H9 (cell line): ENCODE results near the gene GNA12. TPM values are rescaled to one million over a fixed set of nuclear protein-coding genes. Genes with fewer than 3 reads are reported as not detected.

Experiments used
- DNase-seq: peaks from one replicate; pipeline ENCODE4 v3.0.0-alpha.2; 2017
- H2AFZ ChIP-seq: one replicate; pipeline ENCODE4 v1.6.1; 2013; ENCODE audit warnings: mild to moderate bottlenecking, low read length, control low read depth, moderate library complexity
- H2AK5ac ChIP-seq: 2 replicates; pipeline ENCODE4 v1.6.1; 2013; ENCODE audit warnings: low read length, control low read depth, mixed read lengths; ENCODE audit not compliant: insufficient read length
- H2BK120ac ChIP-seq: one replicate; pipeline ENCODE4 v1.6.1; 2013; ENCODE audit warnings: low read depth, mild to moderate bottlenecking, low read length, control low read depth, inconsistent platforms; ENCODE audit not compliant: poor library complexity, severe bottlenecking
- H2BK12ac ChIP-seq: 2 replicates; pipeline ENCODE4 v1.6.1; 2013; ENCODE audit warnings: low read length, control low read depth, mixed read lengths, low read depth; ENCODE audit not compliant: insufficient read length
- H2BK15ac ChIP-seq: 2 replicates; pipeline ENCODE4 v1.6.1; 2013; ENCODE audit warnings: low read depth, low read length, control low read depth
- H2BK20ac ChIP-seq: one replicate; pipeline ENCODE4 v1.6.1; 2013; ENCODE audit warnings: low read depth, mild to moderate bottlenecking, low read length, control low read depth, inconsistent platforms; ENCODE audit not compliant: poor library complexity, severe bottlenecking
- H2BK5ac ChIP-seq: 2 replicates; pipeline ENCODE4 v1.6.1; 2013; ENCODE audit warnings: low read length, control low read depth, mixed read lengths; ENCODE audit not compliant: insufficient read length
- H3K14ac ChIP-seq: 2 replicates; pipeline ENCODE4 v1.6.1; 2013; ENCODE audit warnings: low read length, control low read depth; ENCODE audit not compliant: insufficient read depth
- H3K18ac ChIP-seq: 2 replicates; pipeline ENCODE4 v1.6.1; 2013; ENCODE audit warnings: low read depth, mild to moderate bottlenecking, mixed read lengths, low read length, control low read depth; ENCODE audit not compliant: insufficient read length
- H3K23ac ChIP-seq: 2 replicates; pipeline ENCODE4 v1.6.1; 2013; ENCODE audit warnings: low read length, control low read depth, mixed read lengths, low read depth; ENCODE audit not compliant: insufficient read length
- H3K23me2 ChIP-seq: 2 replicates; pipeline ENCODE4 v1.6.1; 2013; ENCODE audit warnings: low read depth, mild to moderate bottlenecking, mixed read lengths, low read length, control low read depth; ENCODE audit not compliant: insufficient read length, poor library complexity, severe bottlenecking
- H3K27ac ChIP-seq: 2 replicates; pipeline ENCODE4 v1.5.1; 2013; ENCODE audit warnings: low read length, control low read depth, mixed read lengths, low read depth; ENCODE audit not compliant: insufficient read length
- H3K27me3 ChIP-seq: 2 replicates; pipeline ENCODE4 v1.6.1; 2013; ENCODE audit warnings: low read length, control low read depth, inconsistent platforms; ENCODE audit not compliant: insufficient read depth
- H3K4ac ChIP-seq: 2 replicates; pipeline ENCODE4 v1.6.1; 2013; ENCODE audit warnings: low read depth, mild to moderate bottlenecking, control low read depth, inconsistent platforms, low read length, moderate library complexity
- H3K4me1 ChIP-seq: 2 replicates; pipeline ENCODE4 v1.6.1; 2013; ENCODE audit warnings: low read length, control low read depth, inconsistent platforms; ENCODE audit not compliant: insufficient read depth
- H3K4me2 ChIP-seq: 2 replicates; pipeline ENCODE4 v1.6.1; 2013; ENCODE audit warnings: low read length, control low read depth, mixed read lengths; ENCODE audit not compliant: insufficient read length, insufficient read depth
- H3K56ac ChIP-seq: 2 replicates; pipeline ENCODE4 v1.6.1; 2013; ENCODE audit warnings: low read depth, mild to moderate bottlenecking, mixed read lengths, low read length, control low read depth; ENCODE audit not compliant: insufficient read length
- H3K79me1 ChIP-seq: 2 replicates; pipeline ENCODE4 v1.6.1; 2013; ENCODE audit warnings: low read depth, mild to moderate bottlenecking, moderate library complexity, low read length, control low read depth, inconsistent platforms; ENCODE audit not compliant: insufficient read depth, poor library complexity, severe bottlenecking
- H3K79me2 ChIP-seq: 2 replicates; pipeline ENCODE4 v1.6.1; 2013; ENCODE audit warnings: low read length, control low read depth, inconsistent platforms; ENCODE audit not compliant: insufficient read depth
- H3K9ac ChIP-seq: 2 replicates; pipeline ENCODE4 v1.6.1; 2013; ENCODE audit warnings: low read length, control low read depth, mixed read lengths; ENCODE audit not compliant: insufficient read length; ENCODE audit errors: extremely low read depth
- H3K9me3 ChIP-seq: one replicate; pipeline ENCODE4 v1.6.1; 2013; ENCODE audit warnings: low read depth, low read length, inconsistent platforms; ENCODE audit not compliant: control insufficient read depth
- H3T11ph ChIP-seq: one replicate; pipeline ENCODE4 v1.6.1; 2013; ENCODE audit warnings: mild to moderate bottlenecking, low read length, control low read depth, inconsistent platforms
- H4K20me1 ChIP-seq: one replicate; pipeline ENCODE4 v1.6.1; 2013; ENCODE audit not compliant: control insufficient read depth, insufficient read length, insufficient read depth
- H4K5ac ChIP-seq: 2 replicates; pipeline ENCODE4 v1.6.1; 2013; ENCODE audit warnings: low read depth, mild to moderate bottlenecking, mixed read lengths, low read length, control low read depth; ENCODE audit not compliant: insufficient read length
- H4K8ac ChIP-seq: replicated peaks from 2 replicates; pipeline ENCODE4 v1.6.1; 2013; ENCODE audit warnings: low read length, control low read depth, mixed read lengths, low read depth; ENCODE audit not compliant: insufficient read length
- H4K91ac ChIP-seq: 2 replicates; pipeline ENCODE4 v1.6.1; 2013; ENCODE audit warnings: low read depth, mild to moderate bottlenecking, moderate library complexity, mixed read lengths, low read length, control low read depth; ENCODE audit not compliant: insufficient read length
- H3K27ac Mint-ChIP-seq, 3 experiments: 2 replicates in 2 of 3; 3 replicates in 1 of 3; pipeline ENCODE4 v1.8.0; 2020 to 2021; ENCODE audit warnings: mixed read lengths in 3 of 3, mild to moderate bottlenecking in 1 of 3, moderate library complexity in 1 of 3
- H3K27me3 Mint-ChIP-seq: 2 replicates; pipeline ENCODE4 v1.8.0; 2021; ENCODE audit warnings: low read depth, mild to moderate bottlenecking, moderate library complexity, mixed read lengths
- H3K36me3 Mint-ChIP-seq, 3 experiments: 2 replicates in 2 of 3; 3 replicates in 1 of 3; pipeline ENCODE4 v1.8.0; 2020 to 2021; ENCODE audit warnings: low read depth in 3 of 3, mixed read lengths in 3 of 3; ENCODE audit not compliant: insufficient read depth in 1 of 3
- H3K4me1 Mint-ChIP-seq, 2 experiments: 2 replicates each; pipeline ENCODE4 v1.8.0; 2020; ENCODE audit warnings: mixed read lengths in 2 of 2
- H3K4me3 Mint-ChIP-seq, 2 experiments: 2 replicates in 1 of 2; 3 replicates in 1 of 2; pipeline ENCODE4 v1.8.0; 2020 to 2021; ENCODE audit warnings: mild to moderate bottlenecking in 2 of 2, mixed read lengths in 2 of 2, moderate library complexity in 1 of 2
- H3K9me3 Mint-ChIP-seq, 2 experiments: 2 replicates in 1 of 2; 3 replicates in 1 of 2; pipeline ENCODE4 v1.8.0; 2020; ENCODE audit warnings: mild to moderate bottlenecking in 2 of 2, mixed read lengths in 2 of 2, moderate library complexity in 1 of 2
- CTCF ChIP-seq: fragments of 200-600 bp; sonication (generic); conservative IDR thresholded peaks from 3 replicates; pipeline ENCODE4 v1.8.0; 2021; ENCODE audit warnings: antibody characterized with exemption, mild to moderate bottlenecking
- WGBS: extraction: QIAGEN DNeasy Blood & Tissue Kit; methylation state at CpG from one replicate; pipeline ENCODE4 v1.1.7; 2013; ENCODE audit warnings: missing lambda C conversion rate, low lambda C conversion rate, mixed read lengths; ENCODE audit not compliant: insufficient read length; ENCODE audit errors: extremely low coverage; 5-methylcytosine and 5-hydroxymethylcytosine counted together
- total RNA-seq: library from RNA; stranded (reverse); gene quantifications from 2 replicates; pipeline ENCODE4 v1.2.1, GENCODE V29; 2021

GNA12 gene
- total RNA-seq, 1 experiment from 2014 or later, result 60.2 TPM

GRCh38 chr7:2722591-2722990 lies 121.5 kb downstream of the GNA12 start:
- H3K4me1 ChIP-seq, result no peaks in the 10 kb centered on the region
- no peaks in the 10 kb centered on the region for H3K9me3 ChIP-seq
- H3K27me3 Mint-ChIP-seq, result no peaks in the 10 kb centered on the region
- H3K14ac ChIP-seq, result no peak overlapping the region
- H3K4me2 ChIP-seq, result no peak overlapping the region
- H3K23ac ChIP-seq, result no peak overlapping the region
- no peaks in the 10 kb centered on the region for H3K79me2 ChIP-seq
- H3K27ac Mint-ChIP-seq, result no peak overlapping the region; a peak in 1 of 7 replicates
- H3K4ac ChIP-seq, result no peak overlapping the region
- H3K9me3 Mint-ChIP-seq, result no peaks in the 10 kb centered on the region
- H3K23me2 ChIP-seq, result no peaks in the 10 kb centered on the region
- no peak for TF ChIP-seq CTCF
- no peak overlapping the region for H4K8ac ChIP-seq
- H3K9ac ChIP-seq, result no peak overlapping the region
- no peak overlapping the region for H3K56ac ChIP-seq
- H3K27me3 ChIP-seq, result no peaks in the 10 kb centered on the region
- no peak overlapping the region for H4K91ac ChIP-seq
- no peak overlapping the region for H2AFZ ChIP-seq
- H3K4me3 Mint-ChIP-seq, result no peak overlapping the region
- H3K27ac ChIP-seq, result no peak overlapping the region
- no peaks in the 10 kb centered on the region for H4K20me1 ChIP-seq
- H3K79me1 ChIP-seq, result no peaks in the 10 kb centered on the region
- H2AK5ac ChIP-seq, result no peak overlapping the region
- no peak overlapping the region for H3T11ph ChIP-seq
- DNase-seq, result no peak
- no peak overlapping the region for H2BK120ac ChIP-seq
- no peak overlapping the region for H2BK5ac ChIP-seq
- peaks cover 26 to 49% (median 40%) of the 10 kb centered on the region in 3 experiments; a peak in 6 of 7 replicates for H3K36me3 Mint-ChIP-seq
- no CpG with 5 or more reads among the region's 4 CpGs for WGBS
- H2BK15ac ChIP-seq, result no peak overlapping the region
- no peak overlapping the region for H2BK20ac ChIP-seq
- H2BK12ac ChIP-seq, result no peak overlapping the region
- no peak overlapping the region for H4K5ac ChIP-seq
- H3K4me1 Mint-ChIP-seq, result peaks cover 2 to 10% of the 10 kb centered on the region in 2 experiments; a peak in 3 of 4 replicates
- H3K18ac ChIP-seq, result no peak overlapping the region
